ENCODE measurements around the gene PPP2R3A.

The PPP2R3A gene

DNA sequence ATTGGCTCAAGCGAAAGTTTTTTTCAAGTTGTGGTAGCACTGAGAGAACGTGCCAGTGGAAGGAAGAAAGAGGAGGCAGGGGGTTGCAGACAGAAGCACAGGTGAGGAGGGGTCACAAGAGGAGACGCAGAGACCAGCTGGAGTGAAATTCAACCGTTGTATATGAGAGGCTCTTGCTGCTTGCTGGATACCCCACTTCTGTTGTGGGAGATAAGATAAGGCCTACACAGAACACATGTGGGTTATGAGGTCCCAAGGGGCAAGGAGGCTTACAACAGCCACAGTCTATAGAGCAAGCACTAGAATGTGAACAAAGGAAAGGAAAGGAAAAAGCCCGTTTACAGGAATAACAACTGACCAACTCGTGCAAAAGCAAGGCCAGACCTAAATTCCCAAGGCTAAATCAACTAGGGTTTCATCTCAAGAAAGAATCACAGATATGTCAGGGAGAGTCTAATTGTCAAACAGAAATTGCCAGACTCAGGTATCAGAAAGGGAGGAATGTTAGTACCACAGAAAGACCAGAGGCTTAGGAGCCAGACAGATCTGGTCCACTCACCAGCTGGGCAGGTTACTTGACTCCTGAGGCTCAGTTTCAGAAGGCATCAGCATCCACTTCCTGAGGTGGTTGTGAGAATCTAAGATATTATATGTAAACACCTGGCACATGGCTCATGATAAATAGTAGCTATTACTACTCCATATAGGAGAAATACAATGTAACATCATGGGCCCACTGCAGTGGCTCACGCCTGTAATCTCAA lies 169.7 kb downstream of the PPP2R3A start:
- ATAC-seq (ENCODE audit: insufficient read depth, low read depth) (peak; percentile 92), DNase-seq (peak; percentile 79)
- Histone ChIP-seq H3K4me2 (ENCODE audit: insufficient read depth, low read length) (peak overlapping the region; percentile 65), H3K4me1 (ENCODE audit: insufficient read depth, low read length) (peaks cover 68% of the 10 kb centered on the region), H3K27me3 (ENCODE audit: insufficient read depth, low read length, poor library complexity) (no peaks in the 10 kb centered on the region), H3K9me3 (ENCODE audit: insufficient read depth, low read length, severe bottlenecking) (no peaks in the 10 kb centered on the region), H3K9ac (ENCODE audit: low read depth, low read length) (peak overlapping the region; percentile 35), H3K27ac (ENCODE audit: low read length) (peak overlapping the region; percentile 92), H2AFZ (ENCODE audit: low read depth, low read length) (peak overlapping the region; percentile 43; the same call in 1 of the 2 replicates), H4K20me1 (ENCODE audit: insufficient read depth, low read length) (no peaks in the 10 kb centered on the region), H3K36me3 (ENCODE audit: insufficient read depth, low read length) (no peaks in the 10 kb centered on the region), H3K79me2 (ENCODE audit: insufficient read depth, low read length) (peaks cover 23% of the 10 kb centered on the region), H3K4me3 (ENCODE audit: low read depth in 1 of 2, low read length in 2 of 2) (peak overlapping the region in 1 of 2 experiments; percentile 46; a peak in 2 of 4 replicates)
- TF ChIP-seq, protein P1, sequence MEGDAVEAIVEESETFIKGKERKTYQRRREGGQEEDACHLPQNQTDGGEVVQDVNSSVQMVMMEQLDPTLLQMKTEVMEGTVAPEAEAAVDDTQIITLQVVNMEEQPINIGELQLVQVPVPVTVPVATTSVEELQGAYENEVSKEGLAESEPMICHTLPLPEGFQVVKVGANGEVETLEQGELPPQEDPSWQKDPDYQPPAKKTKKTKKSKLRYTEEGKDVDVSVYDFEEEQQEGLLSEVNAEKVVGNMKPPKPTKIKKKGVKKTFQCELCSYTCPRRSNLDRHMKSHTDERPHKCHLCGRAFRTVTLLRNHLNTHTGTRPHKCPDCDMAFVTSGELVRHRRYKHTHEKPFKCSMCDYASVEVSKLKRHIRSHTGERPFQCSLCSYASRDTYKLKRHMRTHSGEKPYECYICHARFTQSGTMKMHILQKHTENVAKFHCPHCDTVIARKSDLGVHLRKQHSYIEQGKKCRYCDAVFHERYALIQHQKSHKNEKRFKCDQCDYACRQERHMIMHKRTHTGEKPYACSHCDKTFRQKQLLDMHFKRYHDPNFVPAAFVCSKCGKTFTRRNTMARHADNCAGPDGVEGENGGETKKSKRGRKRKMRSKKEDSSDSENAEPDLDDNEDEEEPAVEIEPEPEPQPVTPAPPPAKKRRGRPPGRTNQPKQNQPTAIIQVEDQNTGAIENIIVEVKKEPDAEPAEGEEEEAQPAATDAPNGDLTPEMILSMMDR (IDR thresholded peaks at IDR 0.05; ENCODE audit: borderline replicate concordance, extremely low read depth, low read length, poor library complexity, severe bottlenecking): no peak
- no peak for TF ChIP-seq EZH2 (IDR thresholded peaks at IDR 0.05; ENCODE audit: borderline replicate concordance, low read depth, low read length, severe bottlenecking)

DNA sequence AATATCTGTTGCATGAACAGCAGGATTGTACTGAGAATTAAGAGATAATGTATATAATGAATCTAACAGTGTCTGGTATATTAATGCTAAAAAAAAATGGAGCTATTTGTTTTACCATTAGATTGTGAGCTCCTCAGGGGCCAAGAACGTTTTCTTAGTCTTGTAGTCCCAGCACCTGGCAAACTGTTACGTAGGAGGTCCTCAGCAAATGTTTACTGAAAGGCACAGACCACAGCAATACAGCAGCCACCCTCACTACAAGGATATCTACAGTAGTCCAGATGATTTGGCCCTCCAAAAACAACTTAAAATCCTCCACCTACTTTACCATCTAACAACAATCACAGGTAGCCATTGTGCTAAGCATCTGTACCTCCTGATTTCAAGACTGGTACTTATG lies 170.9 kb downstream of the PPP2R3A start:
- peaks cover 68% of the 10 kb centered on the region for H3K4me1 ChIP-seq (ENCODE audit: insufficient read depth, low read length)
- H3K36me3 ChIP-seq (ENCODE audit: insufficient read depth, low read length): no peaks in the 10 kb centered on the region
- H3K9me3 ChIP-seq (ENCODE audit: insufficient read depth, low read length, severe bottlenecking): no peaks in the 10 kb centered on the region
- H3K27me3 ChIP-seq (ENCODE audit: insufficient read depth, low read length, poor library complexity): no peaks in the 10 kb centered on the region
- peaks cover 26% of the 10 kb centered on the region for H3K79me2 ChIP-seq (ENCODE audit: insufficient read depth, low read length)
- 0 out of 2 replicates have a peak, but pooled peaks cover 2% of the 10 kb centered on the region for H4K20me1 ChIP-seq (ENCODE audit: insufficient read depth, low read length)
- DNase-seq (no peak), ATAC-seq (ENCODE audit: insufficient read depth, low read depth) (no peak)
- H3K4me3 ChIP-seq (ENCODE audit: low read depth in 1 of 2, low read length in 2 of 2): no peak overlapping the region
- peak overlapping the region; percentile 14; the same call in 1 of the 2 replicates for H3K4me2 ChIP-seq (ENCODE audit: insufficient read depth, low read length)
- no peak overlapping the region for H2AFZ ChIP-seq (ENCODE audit: low read depth, low read length)
- TF ChIP-seq, protein P1 (IDR thresholded peaks at IDR 0.05; ENCODE audit: borderline replicate concordance, extremely low read depth, low read length, poor library complexity, severe bottlenecking): no peak
- TF ChIP-seq EZH2 (IDR thresholded peaks at IDR 0.05; ENCODE audit: borderline replicate concordance, low read depth, low read length, severe bottlenecking): no peak
- H3K27ac ChIP-seq (ENCODE audit: low read length): peak overlapping the region; percentile 71
- H3K9ac ChIP-seq (ENCODE audit: low read depth, low read length): no peak overlapping the region

DNA sequence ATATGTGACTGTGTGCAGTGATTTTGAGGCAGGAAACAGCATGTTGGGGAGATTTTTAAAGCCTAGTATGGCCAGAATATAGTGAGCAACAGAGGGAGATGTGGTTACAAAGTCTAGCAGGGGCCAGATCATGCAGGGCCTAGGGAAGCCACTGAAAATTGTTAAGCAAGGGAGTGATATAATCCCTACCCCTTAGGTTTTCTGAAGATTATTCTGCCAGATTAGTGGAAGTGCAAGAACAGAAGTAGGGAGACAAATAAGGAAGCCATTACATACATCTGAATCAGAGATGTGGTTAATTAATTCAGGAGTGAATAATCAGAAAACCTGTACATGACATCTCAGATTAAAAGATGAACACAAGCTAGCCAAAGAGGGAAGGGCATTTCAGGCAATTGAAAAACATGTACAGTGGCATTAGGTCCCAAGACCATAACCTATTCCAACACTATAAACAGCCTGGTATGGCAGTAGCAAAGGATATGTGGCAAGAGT lies 175.8 kb downstream of the PPP2R3A start:
- H3K27ac ChIP-seq (ENCODE audit: low read length): no peak overlapping the region

More for the DNA sequence above, 175.8 kb downstream of the PPP2R3A start:
- Histone ChIP-seq H2AFZ (ENCODE audit: low read depth, low read length) (no peak overlapping the region), H3K9me3 (ENCODE audit: insufficient read depth, low read length, severe bottlenecking) (no peaks in the 10 kb centered on the region), H4K20me1 (ENCODE audit: insufficient read depth, low read length) (peaks cover 17% of the 10 kb centered on the region; the same call in 1 of the 2 replicates), H3K4me3 (ENCODE audit: low read depth in 1 of 2, low read length in 2 of 2) (no peak overlapping the region), H3K36me3 (ENCODE audit: insufficient read depth, low read length) (0 out of 2 replicates have a peak, but pooled peaks cover 6% of the 10 kb centered on the region), H3K9ac (ENCODE audit: low read depth, low read length) (no peak overlapping the region), H3K4me1 (ENCODE audit: insufficient read depth, low read length) (peaks cover 28% of the 10 kb centered on the region), H3K27me3 (ENCODE audit: insufficient read depth, low read length, poor library complexity) (no peaks in the 10 kb centered on the region), H3K79me2 (ENCODE audit: insufficient read depth, low read length) (peaks cover 36% of the 10 kb centered on the region; the same call in 1 of the 2 replicates), H3K4me2 (ENCODE audit: insufficient read depth, low read length) (no peak overlapping the region)
- no peak for DNase-seq
- ATAC-seq (ENCODE audit: insufficient read depth, low read depth): no peak
- TF ChIP-seq, protein P1 (IDR thresholded peaks at IDR 0.05; ENCODE audit: borderline replicate concordance, extremely low read depth, low read length, poor library complexity, severe bottlenecking): no peak
